Fibroblast of the aortic adventitia (primary cell): Measurements from ENCODE around the gene EIF3A. TPM values are rescaled to one million over a fixed set of nuclear protein-coding genes. Genes with fewer than 3 reads are reported as not detected.

ENCODE experiments used
- DNase-seq: peaks from one replicate; pipeline ENCODE4 v3.0.0-alpha.2; 2010; ENCODE audit warnings: low read depth
- H3K4me3 ChIP-seq: 2 replicates; pipeline ENCODE4 v1.5.1; 2011; ENCODE audit warnings: low read depth, mild to moderate bottlenecking, control low read depth, low read length, moderate library complexity
- total RNA-seq: library from RNA; depleted of rRNA; stranded (reverse); fragments of >200 nt; gene quantifications from 2 replicates; pipeline ENCODE4 v1.2.3, GENCODE V29; 2012; ENCODE audit warnings: low replicate concordance
- TF ChIP-seq, protein P1 (sequence below): IDR thresholded peaks from 2 replicates; pipeline ENCODE4 v1.5.1; 2011; ENCODE audit warnings: mild to moderate bottlenecking, low read length, control low read depth, inconsistent platforms; ENCODE audit not compliant: insufficient read depth

Gene EIF3A
- total RNA-seq, 1 donor: 144 TPM

GRCh38 chr10:119005362-119006043 lies 75.1 kb downstream of the EIF3A start:
- no peak for DNase-seq
- no peak overlapping the region for H3K4me3 ChIP-seq
- TF ChIP-seq, protein P1, sequence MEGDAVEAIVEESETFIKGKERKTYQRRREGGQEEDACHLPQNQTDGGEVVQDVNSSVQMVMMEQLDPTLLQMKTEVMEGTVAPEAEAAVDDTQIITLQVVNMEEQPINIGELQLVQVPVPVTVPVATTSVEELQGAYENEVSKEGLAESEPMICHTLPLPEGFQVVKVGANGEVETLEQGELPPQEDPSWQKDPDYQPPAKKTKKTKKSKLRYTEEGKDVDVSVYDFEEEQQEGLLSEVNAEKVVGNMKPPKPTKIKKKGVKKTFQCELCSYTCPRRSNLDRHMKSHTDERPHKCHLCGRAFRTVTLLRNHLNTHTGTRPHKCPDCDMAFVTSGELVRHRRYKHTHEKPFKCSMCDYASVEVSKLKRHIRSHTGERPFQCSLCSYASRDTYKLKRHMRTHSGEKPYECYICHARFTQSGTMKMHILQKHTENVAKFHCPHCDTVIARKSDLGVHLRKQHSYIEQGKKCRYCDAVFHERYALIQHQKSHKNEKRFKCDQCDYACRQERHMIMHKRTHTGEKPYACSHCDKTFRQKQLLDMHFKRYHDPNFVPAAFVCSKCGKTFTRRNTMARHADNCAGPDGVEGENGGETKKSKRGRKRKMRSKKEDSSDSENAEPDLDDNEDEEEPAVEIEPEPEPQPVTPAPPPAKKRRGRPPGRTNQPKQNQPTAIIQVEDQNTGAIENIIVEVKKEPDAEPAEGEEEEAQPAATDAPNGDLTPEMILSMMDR: no peak

DNA sequence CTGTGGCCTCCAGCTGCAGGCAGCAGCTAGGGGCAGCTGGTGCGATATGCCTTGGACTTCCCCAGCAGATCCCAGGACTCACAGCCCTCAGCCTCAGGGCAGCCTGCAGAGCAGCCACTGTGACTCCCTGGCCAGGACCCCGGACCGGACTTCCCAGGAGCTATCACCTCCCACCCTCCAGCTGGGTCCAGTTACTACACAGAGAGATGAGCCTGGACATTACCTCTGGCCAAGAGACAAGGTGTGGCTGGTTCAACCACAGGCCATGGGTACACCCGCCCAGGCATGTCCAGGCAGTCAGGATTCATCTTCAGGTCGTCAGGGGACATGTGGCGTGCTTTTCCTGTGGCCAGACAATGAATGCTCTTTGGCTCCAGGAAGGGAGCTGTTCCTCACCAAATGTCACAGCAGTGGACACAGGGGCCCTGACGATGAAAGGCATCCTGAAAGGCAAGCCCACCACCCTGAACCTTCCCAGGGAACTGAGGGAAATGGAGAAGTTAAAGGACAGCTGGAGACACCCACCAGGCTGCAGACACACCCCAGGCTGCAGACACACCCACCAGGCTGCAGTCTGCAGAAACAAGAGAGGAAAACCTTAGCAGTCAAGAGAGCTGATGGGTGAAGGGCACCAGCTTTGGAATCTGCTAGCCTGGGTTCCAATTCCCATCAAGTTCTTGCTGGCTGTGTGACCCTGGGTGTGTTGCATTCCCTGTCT lies 76.9 kb downstream of the EIF3A start:
- TF ChIP-seq, protein P1: no peak
- no peak for DNase-seq
- no peak overlapping the region for H3K4me3 ChIP-seq

DNA sequence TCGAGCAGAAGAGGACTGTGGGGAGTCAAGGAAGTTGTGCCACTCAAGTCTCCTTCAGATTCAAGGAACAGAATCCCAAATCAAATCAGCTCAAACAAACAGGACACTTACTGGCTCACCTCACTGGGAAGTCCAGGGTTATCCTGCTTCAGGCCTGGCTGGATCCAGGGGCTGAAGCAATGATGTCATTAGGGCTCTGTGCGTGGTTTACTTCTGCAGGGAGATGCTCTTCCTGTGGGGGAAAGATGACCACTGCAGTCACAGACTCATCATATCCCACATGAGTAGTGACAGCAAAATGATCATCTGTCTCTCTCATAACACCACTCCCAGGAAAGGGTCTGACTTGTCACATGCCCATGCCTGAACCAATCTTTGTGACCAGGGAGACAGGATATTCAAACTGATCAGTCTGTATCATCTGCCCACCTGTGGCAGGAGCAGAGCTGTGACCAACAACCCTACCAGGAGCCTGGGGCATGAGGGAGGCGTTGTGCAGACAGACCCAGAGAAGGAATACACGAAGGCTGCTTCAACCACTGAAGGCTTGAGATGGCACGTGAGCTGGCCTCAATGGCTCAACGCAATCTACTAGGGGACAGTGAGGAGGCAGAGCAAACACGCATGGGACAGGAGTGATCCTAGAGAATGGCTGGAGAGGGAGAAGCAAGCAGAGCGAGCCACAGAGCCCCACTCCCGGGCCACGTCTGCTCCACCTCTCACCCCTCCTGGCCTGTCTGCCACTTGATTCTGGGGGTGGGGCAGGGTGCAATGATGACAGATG lies 78.7 kb downstream of the EIF3A start:
- no peak overlapping the region for H3K4me3 ChIP-seq
- no peak for DNase-seq
- TF ChIP-seq, protein P1: no peak

- TF ChIP-seq, protein P1: no peak
- H3K4me3 ChIP-seq: no peak overlapping the region
- DNase-seq: no peak
Measured at GRCh38 chr10:118998183-118998582, 82.4 kb downstream of the EIF3A start.

DNA sequence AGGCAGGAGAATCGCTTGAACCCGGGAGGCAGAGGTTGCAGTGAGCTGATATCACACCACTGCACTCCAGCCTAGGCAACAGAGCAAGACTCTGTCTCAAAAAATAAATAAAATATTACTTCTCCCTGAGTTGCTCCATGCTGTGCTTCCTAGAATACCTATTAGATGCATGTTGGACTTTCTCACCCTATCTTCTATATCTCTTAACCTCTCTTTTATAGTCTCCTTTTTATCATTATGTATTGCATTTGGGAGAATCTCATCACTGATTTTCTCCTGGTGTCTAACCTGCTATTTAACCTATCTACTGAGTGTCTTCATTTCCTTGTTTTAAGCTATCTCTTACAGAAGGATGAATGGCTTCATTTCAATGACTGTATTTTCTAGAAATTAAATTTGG lies 83.2 kb downstream of the EIF3A start:
- no peak for DNase-seq
- TF ChIP-seq, protein P1: no peak
- no peak overlapping the region for H3K4me3 ChIP-seq

GRCh38 chr10:118995739-118996138 lies 84.9 kb downstream of the EIF3A start:
- no peak for DNase-seq
- no peak overlapping the region for H3K4me3 ChIP-seq
- TF ChIP-seq, protein P1: no peak
